Head of caudate nucleus (tissue), 42 donors: ENCODE measurements around the gene TRIB2.

Source experiments
- DNase-seq, 42 donors: peaks; one replicate each; pipeline versions ENCODE4 v3.0.0 to v3.0.0-alpha.2; 2020 to 2021; ENCODE audit warnings: mixed read lengths in 7 of 42
- intact Hi-C: fragments of 100-400 bp; cut with DNase I; formaldehyde crosslinking; loops from one replicate; pipeline ENCODE4 v1.15.0; 2022

Gene TRIB2

GRCh38 chr2:12694990-12695774, 21.6 kb upstream of the TRIB2 start:
- DNase-seq, result no peak
- intact Hi-C loops, result no loop called here

- DNase-seq, result no peak
- intact Hi-C loops, result no loop called here
Observed at GRCh38 chr2:12697617-12698016, 19.1 kb upstream of the TRIB2 start.

GRCh38 chr2:12700989-12701388, 15.7 kb upstream of the TRIB2 start:
- intact Hi-C loops, result loop anchor here (5.0 kb wide), 1 partner anchor 859 kb away; no protein-coding TSS in a partner anchor
- no peak for DNase-seq

- DNase-seq, result no peak
- intact Hi-C loops, result loop anchor here (5.0 kb wide), 1 partner anchor 859 kb away; no protein-coding TSS in a partner anchor
Observed at GRCh38 chr2:12701786-12702167, 15.0 kb upstream of the TRIB2 start.

GRCh38 chr2:12702168-12703121, 14.3 kb upstream of the TRIB2 start:
- intact Hi-C loops, result loop anchor here (5.0 kb wide), 1 partner anchor 860 kb away; no protein-coding TSS in a partner anchor
- peak in 14 of 42 donors; percentile 28 to 68 (median 38) for DNase-seq

- no peak for DNase-seq
- intact Hi-C loops, result loop anchor here (5.0 kb wide), 1 partner anchor 862 kb away; no protein-coding TSS in a partner anchor
Observed at GRCh38 chr2:12704378-12704777, 12.4 kb upstream of the TRIB2 start.

GRCh38 chr2:12705230-12705629, 11.5 kb upstream of the TRIB2 start:
- intact Hi-C loops, result no loop called here

GRCh38 chr2:12705742-12706141, 11.0 kb upstream of the TRIB2 start:
- DNase-seq, result no peak
- intact Hi-C loops, result no loop called here

More at GRCh38 chr2:12705230-12705629, 11.5 kb upstream of the TRIB2 start:
- DNase-seq, result no peak

GRCh38 chr2:12708508-12709206, 8.1 kb upstream of the TRIB2 start:
- no peak for DNase-seq
- intact Hi-C loops, result no loop called here

GRCh38 chr2:12709207-12709522, 7.6 kb upstream of the TRIB2 start:
- intact Hi-C loops, result no loop called here

GRCh38 chr2:12710301-12710700, 6.4 kb upstream of the TRIB2 start:
- intact Hi-C loops, result loop anchor here (10.0 kb wide), 1 partner anchor 846 kb away; no protein-coding TSS in a partner anchor
- no peak for DNase-seq

More at GRCh38 chr2:12709207-12709522, 7.6 kb upstream of the TRIB2 start:
- no peak for DNase-seq

- DNase-seq, result no peak
- intact Hi-C loops, result loop anchor here (10.0 kb wide), 1 partner anchor 847 kb away; no protein-coding TSS in a partner anchor
Observed at GRCh38 chr2:12711339-12711738, 5.4 kb upstream of the TRIB2 start.

GRCh38 chr2:12712881-12713280, 3.9 kb upstream of the TRIB2 start:
- intact Hi-C loops, result loop anchor here (10.0 kb wide), 1 partner anchor 848 kb away; no protein-coding TSS in a partner anchor
- no peak for DNase-seq

GRCh38 chr2:12714391-12715221, 2.1 kb upstream of the TRIB2 start:
- intact Hi-C loops, result loop anchor here (5.0 to 10.0 kb wide), 2 partner anchors 547 to 850 kb away; no protein-coding TSS in a partner anchor

GRCh38 chr2:12715258-12716031, 1.3 kb upstream of the TRIB2 start:
- peak in 1 of 42 donors; percentile 20 for DNase-seq
- intact Hi-C loops, result loop anchor here (5.0 to 10.0 kb wide), 2 partner anchors 548 to 851 kb away; no protein-coding TSS in a partner anchor

More at GRCh38 chr2:12714391-12715221, 2.1 kb upstream of the TRIB2 start:
- DNase-seq, result no peak

- DNase-seq, result peak in 41 of 42 donors; percentile 48 to 84 (median 72)
- intact Hi-C loops, result loop anchor here (5.0 to 10.0 kb wide), 2 partner anchors 549 to 851 kb away; no protein-coding TSS in a partner anchor
Observed at GRCh38 chr2:12716032-12716281, 779 bp upstream of the TRIB2 start.
